ENCODE results near the gene AWAT2. TPM values are rescaled to one million over a fixed set of nuclear protein-coding genes. Genes with fewer than 3 reads are reported as not detected.

Gene AWAT2
- total RNA-seq, 5 donors from 2014 or later (not counting 1 experiment from before 2014, with no cell fraction given), result not detected

DNA sequence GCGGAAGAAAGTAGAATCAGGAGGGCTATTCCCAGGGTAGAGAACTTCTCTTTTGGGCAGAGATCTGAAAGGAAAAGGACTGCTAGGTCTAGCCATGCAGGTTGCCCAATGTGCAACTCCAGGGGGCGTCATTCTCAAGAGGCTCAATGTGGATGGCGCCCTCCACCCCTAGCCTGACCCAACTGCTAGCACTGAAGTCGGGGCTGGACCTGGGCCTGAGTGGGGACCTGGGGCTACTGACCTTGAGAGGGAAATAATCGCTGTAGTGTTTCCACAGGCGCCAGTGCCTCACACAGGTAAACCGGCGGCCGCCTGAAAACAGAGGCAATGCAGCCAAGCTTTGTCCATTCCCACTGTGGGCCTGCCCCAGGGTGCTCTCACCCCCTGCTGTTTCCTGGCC lies 6.1 kb downstream of the AWAT2 start:
- Histone ChIP-seq H3K36me3 (ENCODE audit: control insufficient read depth in 2 of 2, extremely low read depth in 1 of 2, insufficient read depth in 1 of 2, low read length in 1 of 2) (no peaks in the 10 kb centered on the region), H3K4me3 (ENCODE audit: control insufficient read depth in 1 of 2, extremely low read depth in 1 of 2, low read length in 1 of 2) (no peak overlapping the region), H3K27me3 (replicated peaks in 1 of 2; ENCODE audit: control insufficient read depth in 2 of 2, extremely low read depth in 1 of 2, insufficient read depth in 2 of 2, low read length in 1 of 2) (no peaks in the 10 kb centered on the region), H3K9me3 (no peaks in the 10 kb centered on the region), H3K27ac (ENCODE audit: low read length) (no peak overlapping the region), H3K4me1 (ENCODE audit: control insufficient read depth in 1 of 2, extremely low read depth in 1 of 2, insufficient read depth in 2 of 2, low read length in 2 of 2) (no peaks in the 10 kb centered on the region)
- H3K36me3 Mint-ChIP-seq, result no peaks in the 10 kb centered on the region
- H3K27me3 Mint-ChIP-seq, result peaks cover 0 to 20% of the 10 kb centered on the region in 2 donors
- ATAC-seq (replicated peaks in 1 of 4) (no peak), DNase-seq (no peak)
- no peak overlapping the region for H3K27ac Mint-ChIP-seq
- 92% methylated on average over 6 of the region's 9 CpGs for whole genome bisulfite sequencing (ENCODE audit: insufficient coverage)
- no peaks in the 10 kb centered on the region for H3K4me1 Mint-ChIP-seq
- H3K4me3 Mint-ChIP-seq, result no peak overlapping the region
- no peaks in the 10 kb centered on the region for H3K9me3 Mint-ChIP-seq
- ChIA-PET POLR2A (no interaction called here), CTCF (no interaction called here)

DNA sequence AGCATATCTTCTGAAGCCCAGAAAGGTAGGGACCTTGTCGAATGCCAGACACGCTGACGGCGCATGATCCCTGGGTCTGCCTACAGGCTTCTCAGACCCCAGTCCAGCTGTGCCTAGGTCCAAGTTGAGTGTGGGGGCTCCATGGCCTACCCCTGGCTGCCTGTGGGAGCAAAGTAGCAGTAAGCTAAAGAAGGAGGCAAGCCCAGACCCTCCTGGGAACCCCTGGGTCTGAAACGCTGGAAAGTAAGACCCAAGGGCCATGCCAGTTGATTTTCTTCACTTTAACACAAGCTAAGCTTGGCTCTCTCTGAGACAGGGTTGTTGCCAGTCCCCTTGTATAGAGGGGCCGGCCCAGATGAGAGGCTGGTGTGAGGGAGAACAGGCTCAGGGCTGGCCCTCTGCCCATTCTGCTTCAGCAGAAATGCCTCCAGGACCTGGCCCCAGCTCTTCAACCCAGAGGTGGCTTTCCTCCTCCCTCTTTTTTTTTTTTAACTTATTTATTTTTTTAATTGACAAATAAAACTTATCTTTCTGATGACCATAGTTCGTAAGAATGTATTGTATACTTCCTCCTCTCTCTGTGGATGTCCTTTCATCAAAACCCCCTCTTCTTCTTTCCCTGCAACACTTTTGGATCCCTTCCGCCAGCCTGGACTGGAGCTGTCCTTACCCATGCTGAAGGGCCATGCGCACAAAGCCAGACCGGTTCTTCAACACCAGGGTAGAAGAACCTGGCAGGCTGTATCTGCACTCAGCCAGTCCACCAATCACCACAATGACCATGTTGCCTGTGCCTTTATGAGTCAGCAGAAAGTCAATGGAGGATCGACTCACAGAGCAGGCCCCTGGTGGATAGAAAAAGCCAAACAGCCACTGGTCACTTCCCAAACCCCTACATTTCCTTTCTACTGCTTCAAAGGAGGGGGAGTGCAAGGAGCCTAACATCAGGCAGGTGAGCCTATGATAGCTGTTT lies 7.1 kb downstream of the AWAT2 start:
- no peak overlapping the region for H3K4me3 ChIP-seq (ENCODE audit: control insufficient read depth in 1 of 2, extremely low read depth in 1 of 2, low read length in 1 of 2)
- no peak for DNase-seq
- no peaks in the 10 kb centered on the region for H3K4me1 Mint-ChIP-seq
- CTCF ChIA-PET, result interaction anchor here in 1 of 2 donors (1.4 kb wide), 1 partner anchor 12 kb away, joined by 7 read pairs; no protein-coding TSS in a partner anchor
- H3K27me3 ChIP-seq (replicated peaks in 1 of 2; ENCODE audit: control insufficient read depth in 2 of 2, extremely low read depth in 1 of 2, insufficient read depth in 2 of 2, low read length in 1 of 2), result no peaks in the 10 kb centered on the region
- no peaks in the 10 kb centered on the region for H3K9me3 Mint-ChIP-seq
- WGBS (ENCODE audit: insufficient coverage), result no CpG with 5 or more reads among the region's 11 CpGs
- H3K27ac ChIP-seq (ENCODE audit: low read length), result no peak overlapping the region
- H3K9me3 ChIP-seq, result no peaks in the 10 kb centered on the region
- H3K4me1 ChIP-seq (ENCODE audit: control insufficient read depth in 1 of 2, extremely low read depth in 1 of 2, insufficient read depth in 2 of 2, low read length in 2 of 2), result no peaks in the 10 kb centered on the region
- no peak overlapping the region for H3K4me3 Mint-ChIP-seq
- peaks cover 0 to 14% of the 10 kb centered on the region in 2 donors for H3K27me3 Mint-ChIP-seq
- POLR2A ChIA-PET, result no interaction called here
- no peak for ATAC-seq (replicated peaks in 1 of 4)
- H3K27ac Mint-ChIP-seq, result no peak overlapping the region
- H3K36me3 ChIP-seq (ENCODE audit: control insufficient read depth in 2 of 2, extremely low read depth in 1 of 2, insufficient read depth in 1 of 2, low read length in 1 of 2), result no peaks in the 10 kb centered on the region
- no peaks in the 10 kb centered on the region for H3K36me3 Mint-ChIP-seq

DNA sequence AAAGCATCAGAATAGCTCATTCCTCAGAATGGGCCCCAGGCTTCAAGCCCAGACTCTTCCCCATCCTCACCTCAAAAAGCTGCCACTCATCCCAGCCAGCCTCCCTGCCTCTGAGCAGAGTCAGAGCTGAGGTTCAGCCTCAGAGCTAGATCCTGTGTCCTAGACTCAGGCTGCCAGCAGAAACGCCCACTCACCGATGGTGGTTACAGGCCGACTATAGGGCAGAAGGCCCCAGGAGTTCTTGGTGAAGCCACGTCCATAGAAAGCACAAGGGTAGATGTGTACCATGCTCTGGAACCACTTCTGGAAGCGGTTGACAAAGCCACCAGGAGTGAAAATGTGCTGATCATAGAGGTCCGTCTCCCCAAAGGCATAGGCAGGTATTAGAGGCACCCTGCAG lies 7.7 kb downstream of the AWAT2 start:
- Histone ChIP-seq H3K4me3 (ENCODE audit: control insufficient read depth in 1 of 2, extremely low read depth in 1 of 2, low read length in 1 of 2) (no peak overlapping the region), H3K27me3 (replicated peaks in 1 of 2; ENCODE audit: control insufficient read depth in 2 of 2, extremely low read depth in 1 of 2, insufficient read depth in 2 of 2, low read length in 1 of 2) (no peaks in the 10 kb centered on the region), H3K4me1 (ENCODE audit: control insufficient read depth in 1 of 2, extremely low read depth in 1 of 2, insufficient read depth in 2 of 2, low read length in 2 of 2) (no peaks in the 10 kb centered on the region), H3K27ac (ENCODE audit: low read length) (no peak overlapping the region), H3K9me3 (no peaks in the 10 kb centered on the region), H3K36me3 (ENCODE audit: control insufficient read depth in 2 of 2, extremely low read depth in 1 of 2, insufficient read depth in 1 of 2, low read length in 1 of 2) (no peaks in the 10 kb centered on the region)
- H3K27ac Mint-ChIP-seq, result no peak overlapping the region
- DNase-seq (no peak), ATAC-seq (replicated peaks in 1 of 4) (no peak)
- no peaks in the 10 kb centered on the region for H3K9me3 Mint-ChIP-seq
- CTCF ChIA-PET, result interaction anchor here in 1 of 2 donors (1.4 kb wide), 1 partner anchor 11 kb away, joined by 7 read pairs; no protein-coding TSS in a partner anchor
- POLR2A ChIA-PET, result no interaction called here
- H3K4me3 Mint-ChIP-seq, result no peak overlapping the region
- H3K27me3 Mint-ChIP-seq, result peaks cover 0 to 14% of the 10 kb centered on the region in 2 donors
- no peaks in the 10 kb centered on the region for H3K36me3 Mint-ChIP-seq
- WGBS (ENCODE audit: insufficient coverage), result 77% methylated on average over 4 of the region's 6 CpGs
- no peaks in the 10 kb centered on the region for H3K4me1 Mint-ChIP-seq

DNA sequence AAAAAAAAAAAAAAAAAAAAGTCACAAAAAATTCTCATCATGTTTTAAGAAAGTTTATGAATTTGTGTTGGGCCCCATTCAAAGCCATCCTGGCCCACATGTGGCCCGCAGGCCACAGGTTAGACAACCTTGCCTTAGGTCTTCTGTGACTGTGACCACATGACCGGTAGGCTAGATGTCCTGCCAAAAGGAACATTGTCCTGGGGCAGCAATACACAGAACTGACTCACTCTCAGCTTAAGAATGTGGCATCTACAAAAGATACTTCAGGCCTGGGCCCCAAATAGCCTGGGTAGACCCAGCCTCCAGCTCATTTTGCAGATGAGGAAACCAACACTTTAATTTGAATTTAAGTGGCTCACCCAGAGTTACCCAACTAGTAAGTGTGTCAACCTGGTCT lies 10.0 kb downstream of the AWAT2 start:
- no peaks in the 10 kb centered on the region for H3K27me3 ChIP-seq (replicated peaks in 1 of 2; ENCODE audit: control insufficient read depth in 2 of 2, extremely low read depth in 1 of 2, insufficient read depth in 2 of 2, low read length in 1 of 2)
- H3K36me3 Mint-ChIP-seq, result no peaks in the 10 kb centered on the region
- no peak overlapping the region for H3K4me3 ChIP-seq (ENCODE audit: control insufficient read depth in 1 of 2, extremely low read depth in 1 of 2, low read length in 1 of 2)
- H3K9me3 Mint-ChIP-seq, result no peaks in the 10 kb centered on the region
- no peak overlapping the region for H3K4me3 Mint-ChIP-seq
- H3K27ac Mint-ChIP-seq, result no peak overlapping the region
- DNase-seq (no peak), ATAC-seq (replicated peaks in 1 of 4) (no peak)
- no peaks in the 10 kb centered on the region for H3K9me3 ChIP-seq
- H3K27me3 Mint-ChIP-seq, result peaks cover 0 to 10% of the 10 kb centered on the region in 2 donors
- ChIA-PET CTCF (interaction anchor here in 1 of 2 donors (3.1 kb wide), 1 partner anchor 10 kb away, joined by 9 read pairs; no protein-coding TSS in a partner anchor), POLR2A (interaction anchor here in 1 of 2 donors (0.7 kb wide), 1 partner anchor 427 kb away, joined by 4 read pairs; no protein-coding TSS in a partner anchor)
- WGBS (ENCODE audit: insufficient coverage), result 75% methylated on average over 2 of the region's 2 CpGs
- no peaks in the 10 kb centered on the region for H3K4me1 Mint-ChIP-seq
- no peaks in the 10 kb centered on the region for H3K4me1 ChIP-seq (ENCODE audit: control insufficient read depth in 1 of 2, extremely low read depth in 1 of 2, insufficient read depth in 2 of 2, low read length in 2 of 2)
- H3K36me3 ChIP-seq (ENCODE audit: control insufficient read depth in 2 of 2, extremely low read depth in 1 of 2, insufficient read depth in 1 of 2, low read length in 1 of 2), result no peaks in the 10 kb centered on the region
- H3K27ac ChIP-seq (ENCODE audit: low read length), result no peak overlapping the region

DNA sequence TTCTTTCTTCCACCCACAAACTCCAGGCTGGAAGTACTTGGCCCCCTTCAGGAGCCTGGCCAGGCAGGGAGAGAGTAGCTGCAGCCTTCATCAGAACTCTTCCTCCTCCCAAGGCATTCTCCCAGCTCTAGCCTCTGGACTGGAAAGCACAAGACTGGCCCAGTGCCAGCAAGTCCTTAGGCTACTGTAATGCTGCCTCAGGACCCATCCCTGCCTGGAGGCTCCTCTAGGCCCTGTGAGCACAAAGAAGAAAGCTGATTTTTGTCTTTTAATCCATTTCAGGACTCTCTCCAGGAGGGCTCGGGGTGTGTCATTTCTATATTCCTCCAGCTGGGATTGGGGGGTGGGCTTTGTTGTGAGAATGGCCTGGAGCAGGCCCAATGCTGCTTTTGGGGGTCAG lies 10.8 kb downstream of the AWAT2 start:
- Mint-ChIP-seq H3K27ac (no peak overlapping the region), H3K9me3 (no peaks in the 10 kb centered on the region), H3K4me1 (no peaks in the 10 kb centered on the region), H3K27me3 (peaks cover 0 to 9% of the 10 kb centered on the region in 2 donors), H3K36me3 (no peaks in the 10 kb centered on the region), H3K4me3 (no peak overlapping the region)
- no peak overlapping the region for H3K4me3 ChIP-seq (ENCODE audit: control insufficient read depth in 1 of 2, extremely low read depth in 1 of 2, low read length in 1 of 2)
- H3K4me1 ChIP-seq (ENCODE audit: control insufficient read depth in 1 of 2, extremely low read depth in 1 of 2, insufficient read depth in 2 of 2, low read length in 2 of 2), result no peaks in the 10 kb centered on the region
- no peaks in the 10 kb centered on the region for H3K9me3 ChIP-seq
- CTCF ChIA-PET, result interaction anchor here in 1 of 2 donors (3.1 kb wide), 1 partner anchor 10 kb away, joined by 9 read pairs; no protein-coding TSS in a partner anchor
- H3K27me3 ChIP-seq (replicated peaks in 1 of 2; ENCODE audit: control insufficient read depth in 2 of 2, extremely low read depth in 1 of 2, insufficient read depth in 2 of 2, low read length in 1 of 2), result no peaks in the 10 kb centered on the region
- ATAC-seq (replicated peaks in 1 of 4) (no peak), DNase-seq (no peak)
- H3K27ac ChIP-seq (ENCODE audit: low read length), result no peak overlapping the region
- no CpG with 5 or more reads among the region's 1 CpG for WGBS (ENCODE audit: insufficient coverage)
- POLR2A ChIA-PET, result no interaction called here
- no peaks in the 10 kb centered on the region for H3K36me3 ChIP-seq (ENCODE audit: control insufficient read depth in 2 of 2, extremely low read depth in 1 of 2, insufficient read depth in 1 of 2, low read length in 1 of 2)

DNA sequence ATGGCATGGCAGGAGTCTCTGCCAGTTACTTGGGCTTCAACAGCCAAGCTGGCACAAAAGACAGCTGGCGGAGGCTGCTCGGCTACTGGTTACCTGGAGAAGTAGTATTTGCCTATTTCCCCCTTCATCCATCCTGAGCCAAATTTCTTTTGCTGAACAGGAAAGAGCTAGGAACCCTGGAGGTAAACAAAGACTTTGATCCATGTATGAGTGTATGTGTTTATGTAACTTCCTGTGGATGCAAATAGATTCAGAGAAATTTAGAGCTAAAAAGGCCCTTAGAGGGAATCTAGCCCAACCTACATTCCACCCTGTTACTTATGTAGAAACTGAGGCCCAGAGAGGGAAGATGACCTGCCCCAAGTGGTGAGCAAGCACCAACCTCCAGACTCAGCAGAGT lies 11.2 kb downstream of the AWAT2 start:
- Mint-ChIP-seq H3K9me3 (no peaks in the 10 kb centered on the region), H3K27ac (no peak overlapping the region), H3K4me3 (no peak overlapping the region), H3K36me3 (no peaks in the 10 kb centered on the region), H3K4me1 (no peaks in the 10 kb centered on the region), H3K27me3 (peaks cover 0 to 12% of the 10 kb centered on the region in 2 donors)
- Histone ChIP-seq H3K27me3 (replicated peaks in 1 of 2; ENCODE audit: control insufficient read depth in 2 of 2, extremely low read depth in 1 of 2, insufficient read depth in 2 of 2, low read length in 1 of 2) (no peaks in the 10 kb centered on the region), H3K36me3 (ENCODE audit: control insufficient read depth in 2 of 2, extremely low read depth in 1 of 2, insufficient read depth in 1 of 2, low read length in 1 of 2) (no peaks in the 10 kb centered on the region), H3K9me3 (no peaks in the 10 kb centered on the region), H3K27ac (ENCODE audit: low read length) (no peak overlapping the region), H3K4me3 (ENCODE audit: control insufficient read depth in 1 of 2, extremely low read depth in 1 of 2, low read length in 1 of 2) (no peak overlapping the region), H3K4me1 (ENCODE audit: control insufficient read depth in 1 of 2, extremely low read depth in 1 of 2, insufficient read depth in 2 of 2, low read length in 2 of 2) (no peaks in the 10 kb centered on the region)
- DNase-seq, result no peak
- no CpG with 5 or more reads among the region's 2 CpGs for WGBS (ENCODE audit: insufficient coverage)
- ChIA-PET POLR2A (no interaction called here), CTCF (interaction anchor here in 1 of 2 donors (3.1 kb wide), 1 partner anchor 9 kb away, joined by 9 read pairs; no protein-coding TSS in a partner anchor)
- ATAC-seq (replicated peaks in 1 of 4), result no peak
